Breast epithelium (tissue), 3 donors: ENCODE measurements around the gene GNG7.

Experiments
- POLR2A ChIP-seq: fragments of 450-650 bp; IDR thresholded peaks from one replicate; pipeline ENCODE4 v1.6.1; 2016; ENCODE audit warnings: antibody characterized with exemption, mild to moderate bottlenecking, moderate library complexity
- POLR2AphosphoS5 ChIP-seq, 3 donors: sonication (generic); formaldehyde crosslinking; IDR thresholded peaks; one replicate each; pipeline ENCODE4 v1.6.1; 2017; ENCODE audit warnings: antibody characterized with exemption in 3 of 3
- TF ChIP-seq, protein P1 (sequence below), 3 donors: fragments of 450-650 bp; IDR thresholded peaks; one replicate each; pipeline ENCODE4 v1.5.1; 2016 to 2017; ENCODE audit warnings: antibody characterized with exemption in 3 of 3, mild to moderate bottlenecking in 3 of 3, moderate library complexity in 3 of 3

- TF ChIP-seq POLR2AphosphoS5 (IDR thresholded peaks at IDR 0.05) (no peak), POLR2A (no peak)
- TF ChIP-seq, protein P1, sequence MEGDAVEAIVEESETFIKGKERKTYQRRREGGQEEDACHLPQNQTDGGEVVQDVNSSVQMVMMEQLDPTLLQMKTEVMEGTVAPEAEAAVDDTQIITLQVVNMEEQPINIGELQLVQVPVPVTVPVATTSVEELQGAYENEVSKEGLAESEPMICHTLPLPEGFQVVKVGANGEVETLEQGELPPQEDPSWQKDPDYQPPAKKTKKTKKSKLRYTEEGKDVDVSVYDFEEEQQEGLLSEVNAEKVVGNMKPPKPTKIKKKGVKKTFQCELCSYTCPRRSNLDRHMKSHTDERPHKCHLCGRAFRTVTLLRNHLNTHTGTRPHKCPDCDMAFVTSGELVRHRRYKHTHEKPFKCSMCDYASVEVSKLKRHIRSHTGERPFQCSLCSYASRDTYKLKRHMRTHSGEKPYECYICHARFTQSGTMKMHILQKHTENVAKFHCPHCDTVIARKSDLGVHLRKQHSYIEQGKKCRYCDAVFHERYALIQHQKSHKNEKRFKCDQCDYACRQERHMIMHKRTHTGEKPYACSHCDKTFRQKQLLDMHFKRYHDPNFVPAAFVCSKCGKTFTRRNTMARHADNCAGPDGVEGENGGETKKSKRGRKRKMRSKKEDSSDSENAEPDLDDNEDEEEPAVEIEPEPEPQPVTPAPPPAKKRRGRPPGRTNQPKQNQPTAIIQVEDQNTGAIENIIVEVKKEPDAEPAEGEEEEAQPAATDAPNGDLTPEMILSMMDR (IDR thresholded peaks at IDR 0.05), result no peak
These were observed 56.7 kb downstream of the GNG7 start for GRCh38 chr19:2645826-2646225.
